Panc1 (cell line): Measurements from ENCODE around the gene HOXB5.
A peak's percentile ranks its signal among the peaks of the same experiment; 100 is the strongest.

ENCODE experiments used
- POLR2AphosphoS5 ChIP-seq: IDR thresholded peaks from 2 replicates; pipeline ENCODE4 v1.6.1; 2012; ENCODE audit warnings: mild to moderate bottlenecking, low read depth, low read length, moderate library complexity
- SIN3A ChIP-seq: IDR thresholded peaks from 2 replicates; pipeline ENCODE4 v1.6.1; 2012; ENCODE audit warnings: low read depth, mild to moderate bottlenecking, low read length, moderate library complexity, borderline replicate concordance; ENCODE audit not compliant: insufficient read depth
- TCF7L2 ChIP-seq: IDR thresholded peaks from 2 replicates; pipeline ENCODE4 v1.6.1; 2011; ENCODE audit warnings: mild to moderate bottlenecking, low read depth, low read length, inconsistent platforms
- TF ChIP-seq, protein P1 (sequence below): fragments of 450-650 bp; IDR thresholded peaks from 2 replicates; pipeline ENCODE4 v1.5.1; 2017; ENCODE audit warnings: mild to moderate bottlenecking

- TF ChIP-seq TCF7L2 (no peak), SIN3A (peak; percentile 63; the same call in 1 of the 2 replicates), POLR2AphosphoS5 (peak; percentile 8; the same call in 1 of the 2 replicates)
- TF ChIP-seq, protein P1, sequence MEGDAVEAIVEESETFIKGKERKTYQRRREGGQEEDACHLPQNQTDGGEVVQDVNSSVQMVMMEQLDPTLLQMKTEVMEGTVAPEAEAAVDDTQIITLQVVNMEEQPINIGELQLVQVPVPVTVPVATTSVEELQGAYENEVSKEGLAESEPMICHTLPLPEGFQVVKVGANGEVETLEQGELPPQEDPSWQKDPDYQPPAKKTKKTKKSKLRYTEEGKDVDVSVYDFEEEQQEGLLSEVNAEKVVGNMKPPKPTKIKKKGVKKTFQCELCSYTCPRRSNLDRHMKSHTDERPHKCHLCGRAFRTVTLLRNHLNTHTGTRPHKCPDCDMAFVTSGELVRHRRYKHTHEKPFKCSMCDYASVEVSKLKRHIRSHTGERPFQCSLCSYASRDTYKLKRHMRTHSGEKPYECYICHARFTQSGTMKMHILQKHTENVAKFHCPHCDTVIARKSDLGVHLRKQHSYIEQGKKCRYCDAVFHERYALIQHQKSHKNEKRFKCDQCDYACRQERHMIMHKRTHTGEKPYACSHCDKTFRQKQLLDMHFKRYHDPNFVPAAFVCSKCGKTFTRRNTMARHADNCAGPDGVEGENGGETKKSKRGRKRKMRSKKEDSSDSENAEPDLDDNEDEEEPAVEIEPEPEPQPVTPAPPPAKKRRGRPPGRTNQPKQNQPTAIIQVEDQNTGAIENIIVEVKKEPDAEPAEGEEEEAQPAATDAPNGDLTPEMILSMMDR = no peak
Observed at GRCh38 chr17:48600244-48601098, 6.9 kb upstream of the HOXB5 start.
